HepG2 (cell line): ENCODE results near the gene BANK1. TPM values are rescaled to one million over a fixed set of nuclear protein-coding genes. Genes with fewer than 3 reads are reported as not detected.

Source experiments
- ATAC-seq: fragments of 200-7000 bp; cut with Tn5 transposase; 3 replicates; pipeline ENCODE4 v1.9.1; 2020; ENCODE audit warnings: mild to moderate bottlenecking, moderate library complexity
- BruUV-seq: library from RNA; stranded (reverse); fragments of 400-500 nt; replicated peaks from 2 replicates; lab custom pipeline; 2021; lab: Mats Ljungman, UMichigan
- CTCF ChIA-PET: fragments of 300-600 bp; formaldehyde crosslinking; extraction: SDS; loops from one replicate; lab custom pipeline; 2021; ENCODE audit warnings: low total read pairs, inconsistent platforms, low intra/inter-chr PET ratio; lab: Yijun Ruan, JAX
- POLR2A ChIA-PET: fragments of 350-600 bp; sonication (Branson Sonifier 250); formaldehyde crosslinking; loops from one replicate; lab custom pipeline; 2020; ENCODE audit warnings: antibody characterized with exemption, inconsistent platforms; lab: Yijun Ruan, JAX
- DNase-seq: peaks from one replicate; pipeline ENCODE4 v3.0.0-alpha.2; 2015; ENCODE audit warnings: low spot score
- FAIRE-seq: peaks from 3 replicates; lab custom pipeline; 2011; peaks lifted over from hg19 to GRCh38; lab: Jason Lieb, UNC
- H2AFZ ChIP-seq: one replicate; pipeline ENCODE4 v1.6.1; 2011; ENCODE audit warnings: low read length, inconsistent platforms
- H3K27ac ChIP-seq: fragments of 300-600 bp; 3 replicates; pipeline ENCODE4 v1.8.0; 2011; ENCODE audit warnings: mixed run types, mild to moderate bottlenecking, mixed read lengths, low read length, inconsistent platforms; ENCODE audit not compliant: insufficient read depth; ENCODE audit errors: extremely low read length
- H3K27me3 ChIP-seq, 2 experiments: fragments of 200-600 bp in 1 of 2; 2 replicates in 1 of 2; 3 replicates in 1 of 2; pipeline versions ENCODE4 v1.6.0 to v1.8.0; 2011; ENCODE audit warnings: low read length in 2 of 2, mild to moderate bottlenecking in 2 of 2, moderate library complexity in 2 of 2, inconsistent platforms in 1 of 2; ENCODE audit not compliant: insufficient read depth in 2 of 2, control insufficient read depth in 1 of 2
- H3K36me3 ChIP-seq, 2 experiments: fragments of 200-600 bp in 1 of 2; replicated peaks in 1 of 2; 2 replicates in 1 of 2; 3 replicates in 1 of 2; pipeline versions ENCODE4 v1.5.1 to v1.8.0; 2011; ENCODE audit warnings: low read length in 2 of 2, inconsistent platforms in 1 of 2; ENCODE audit not compliant: insufficient read depth in 2 of 2, control insufficient read depth in 1 of 2
- H3K4me1 ChIP-seq: 2 replicates; pipeline ENCODE4 v1.5.1; 2012; ENCODE audit warnings: low read length, inconsistent platforms; ENCODE audit not compliant: insufficient read depth
- H3K4me2 ChIP-seq: 2 replicates; pipeline ENCODE4 v1.6.0; 2011; ENCODE audit warnings: low read depth, low read length, inconsistent platforms
- H3K4me3 ChIP-seq, 3 experiments: fragments of 200-600 bp in 1 of 3; sonication (generic), shearing (Covaris generic) in 1 of 3; replicated peaks in 1 of 3; 2 replicates each; pipeline ENCODE4 v1.5.1; 2011 to 2016; ENCODE audit warnings: low read length in 3 of 3, inconsistent platforms in 2 of 3, low read depth in 2 of 3, mild to moderate bottlenecking in 2 of 3, control low read depth in 1 of 3, mixed read lengths in 1 of 3; ENCODE audit not compliant: insufficient read depth in 1 of 3
- H3K79me2 ChIP-seq: one replicate; pipeline ENCODE4 v1.6.1; 2011; ENCODE audit warnings: low read length, inconsistent platforms; ENCODE audit not compliant: insufficient read depth
- H3K9ac ChIP-seq: 2 replicates; pipeline ENCODE4 v1.6.0; 2011; ENCODE audit warnings: mild to moderate bottlenecking, low read depth, low read length, inconsistent platforms; ENCODE audit not compliant: insufficient read depth
- H3K9me3 ChIP-seq: 2 replicates; pipeline ENCODE4 v1.5.1; 2012; ENCODE audit warnings: mild to moderate bottlenecking, low read length
- H4K20me1 ChIP-seq: 2 replicates; pipeline ENCODE4 v1.6.0; 2011; ENCODE audit warnings: inconsistent platforms, mild to moderate bottlenecking, low read length, moderate library complexity; ENCODE audit not compliant: insufficient read depth
- HHEX ChIP-seq: IDR thresholded peaks from 2 replicates; pipeline ENCODE4 v1.6.1; 2016; ENCODE audit warnings: control low read depth
- YEATS2 ChIP-seq: sonication (generic); formaldehyde crosslinking; IDR thresholded peaks from 2 replicates; pipeline ENCODE4 v1.4.0; 2020; ENCODE audit warnings: missing genetic modification reagents, borderline replicate concordance
- WGBS: methylation state at CpG from one replicate; pipeline ENCODE4 v1.1.6; 2017; ENCODE audit warnings: low lambda C conversion rate; 5-methylcytosine and 5-hydroxymethylcytosine counted together
- in situ Hi-C: cut with HindIII; loops from 2 replicates; pipeline ENCODE4 v1.10.0; 2017; ENCODE audit warnings: low pct_unique_long_range_greater_than_20kb; ENCODE audit not compliant: extremely low pct_ligation_motif_present
- intact Hi-C: fragments of 100-400 bp; cut with micrococcal nuclease; formaldehyde crosslinking; loops from one replicate; pipeline ENCODE4 v1.10.0; 2022; ENCODE audit not compliant: unreplicated experiment
- polyA plus RNA-seq, 8 experiments: library from polyadenylated mRNA; depleted of rRNA in 3 of 8; stranded (reverse) in 7 of 8; unstranded in 1 of 8; fragments of >200 nt; fragmentation: Illumina TruSeq in 4 of 8; extraction: Trizol in 4 of 8; gene quantifications; 2 replicates each; pipeline versions ENCODE4 v1.2.1 to v1.2.3, GENCODE V29; 2011 to 2016; ENCODE audit warnings: low read depth in 4 of 8, missing spikeins in 1 of 8, mixed read lengths in 1 of 8; ENCODE audit not compliant: insufficient read depth in 1 of 8
- total RNA-seq, 5 experiments: library from RNA; depleted of rRNA; stranded (reverse); fragments of >200 nt; fragmentation: Illumina TruSeq; extraction: Trizol; gene quantifications; 2 replicates each; pipeline ENCODE4 v1.2.3, GENCODE V29; 2016; ENCODE audit warnings: low read depth in 1 of 5
- TF ChIP-seq, protein P1 (sequence below): sonication (generic); formaldehyde crosslinking; IDR thresholded peaks from 2 replicates; pipeline ENCODE4 v1.4.0; 2020; ENCODE audit warnings: missing genetic modification reagents
- TF ChIP-seq, protein P2 (sequence below), 2 experiments: fragments of 450-650 bp in 1 of 2; sonication (generic) in 1 of 2; formaldehyde crosslinking in 1 of 2; IDR thresholded peaks; 2 replicates each; pipeline versions ENCODE4 v1.6.1 to v1.8.0; 2016 to 2022; ENCODE audit warnings: antibody characterized with exemption in 1 of 2, mild to moderate bottlenecking in 1 of 2, missing genetic modification reagents in 1 of 2

Gene BANK1
- total and polyA plus RNA-seq, 2 of the 13 experiments (the other 11 are each of a cell fraction or from before 2014, with no cell fraction given), result 0.15 TPM; not detected in 1

DNA sequence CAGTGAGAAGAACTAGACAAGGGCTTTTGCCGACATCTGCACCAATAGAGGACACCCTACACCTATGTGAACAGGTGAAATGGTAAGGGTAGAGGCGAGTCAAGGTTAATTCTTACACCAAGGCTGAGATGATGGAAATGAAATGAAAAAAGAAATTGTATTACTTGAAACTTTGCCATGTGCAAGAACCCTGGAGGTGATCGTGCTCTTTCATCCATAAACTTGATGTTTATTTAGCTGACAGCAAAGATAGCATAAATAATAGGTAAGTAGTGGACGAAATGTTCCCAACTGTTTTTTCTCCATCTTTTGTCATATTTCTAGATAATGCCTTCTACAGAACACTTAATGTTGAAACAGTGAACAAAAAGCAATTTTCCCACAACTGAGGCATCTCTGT, 162.5 kb downstream of the BANK1 start:
- BruUV-seq, result no TSS peak
- no peak overlapping the region for H3K27ac ChIP-seq
- no peaks in the 10 kb centered on the region for H3K36me3 ChIP-seq
- FAIRE-seq (no peak), ATAC-seq (no peak), DNase-seq (no peak)
- no peak overlapping the region for H3K4me3 ChIP-seq
- in situ Hi-C loops, result no loop called here
- ChIA-PET CTCF (no interaction called here), POLR2A (no interaction called here)
- no peaks in the 10 kb centered on the region; a peak in 1 of 5 replicates for H3K27me3 ChIP-seq
- no peaks in the 10 kb centered on the region for H3K4me1 ChIP-seq
- intact Hi-C loops, result no loop called here
- 3% methylated on average over 4 of the region's 4 CpGs for WGBS
- no peaks in the 10 kb centered on the region for H3K9me3 ChIP-seq
- H4K20me1 ChIP-seq, result no peaks in the 10 kb centered on the region
- H3K4me2 ChIP-seq, result no peak overlapping the region
- TF ChIP-seq, protein P1, sequence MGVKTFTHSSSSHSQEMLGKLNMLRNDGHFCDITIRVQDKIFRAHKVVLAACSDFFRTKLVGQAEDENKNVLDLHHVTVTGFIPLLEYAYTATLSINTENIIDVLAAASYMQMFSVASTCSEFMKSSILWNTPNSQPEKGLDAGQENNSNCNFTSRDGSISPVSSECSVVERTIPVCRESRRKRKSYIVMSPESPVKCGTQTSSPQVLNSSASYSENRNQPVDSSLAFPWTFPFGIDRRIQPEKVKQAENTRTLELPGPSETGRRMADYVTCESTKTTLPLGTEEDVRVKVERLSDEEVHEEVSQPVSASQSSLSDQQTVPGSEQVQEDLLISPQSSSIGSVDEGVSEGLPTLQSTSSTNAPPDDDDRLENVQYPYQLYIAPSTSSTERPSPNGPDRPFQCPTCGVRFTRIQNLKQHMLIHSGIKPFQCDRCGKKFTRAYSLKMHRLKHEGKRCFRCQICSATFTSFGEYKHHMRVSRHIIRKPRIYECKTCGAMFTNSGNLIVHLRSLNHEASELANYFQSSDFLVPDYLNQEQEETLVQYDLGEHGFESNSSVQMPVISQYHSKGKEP (CRISPR knock-in tag), result no peak
- TF ChIP-seq HHEX (CRISPR knock-in tag) (no peak), YEATS2 (CRISPR knock-in tag) (no peak)
- TF ChIP-seq, protein P2, sequence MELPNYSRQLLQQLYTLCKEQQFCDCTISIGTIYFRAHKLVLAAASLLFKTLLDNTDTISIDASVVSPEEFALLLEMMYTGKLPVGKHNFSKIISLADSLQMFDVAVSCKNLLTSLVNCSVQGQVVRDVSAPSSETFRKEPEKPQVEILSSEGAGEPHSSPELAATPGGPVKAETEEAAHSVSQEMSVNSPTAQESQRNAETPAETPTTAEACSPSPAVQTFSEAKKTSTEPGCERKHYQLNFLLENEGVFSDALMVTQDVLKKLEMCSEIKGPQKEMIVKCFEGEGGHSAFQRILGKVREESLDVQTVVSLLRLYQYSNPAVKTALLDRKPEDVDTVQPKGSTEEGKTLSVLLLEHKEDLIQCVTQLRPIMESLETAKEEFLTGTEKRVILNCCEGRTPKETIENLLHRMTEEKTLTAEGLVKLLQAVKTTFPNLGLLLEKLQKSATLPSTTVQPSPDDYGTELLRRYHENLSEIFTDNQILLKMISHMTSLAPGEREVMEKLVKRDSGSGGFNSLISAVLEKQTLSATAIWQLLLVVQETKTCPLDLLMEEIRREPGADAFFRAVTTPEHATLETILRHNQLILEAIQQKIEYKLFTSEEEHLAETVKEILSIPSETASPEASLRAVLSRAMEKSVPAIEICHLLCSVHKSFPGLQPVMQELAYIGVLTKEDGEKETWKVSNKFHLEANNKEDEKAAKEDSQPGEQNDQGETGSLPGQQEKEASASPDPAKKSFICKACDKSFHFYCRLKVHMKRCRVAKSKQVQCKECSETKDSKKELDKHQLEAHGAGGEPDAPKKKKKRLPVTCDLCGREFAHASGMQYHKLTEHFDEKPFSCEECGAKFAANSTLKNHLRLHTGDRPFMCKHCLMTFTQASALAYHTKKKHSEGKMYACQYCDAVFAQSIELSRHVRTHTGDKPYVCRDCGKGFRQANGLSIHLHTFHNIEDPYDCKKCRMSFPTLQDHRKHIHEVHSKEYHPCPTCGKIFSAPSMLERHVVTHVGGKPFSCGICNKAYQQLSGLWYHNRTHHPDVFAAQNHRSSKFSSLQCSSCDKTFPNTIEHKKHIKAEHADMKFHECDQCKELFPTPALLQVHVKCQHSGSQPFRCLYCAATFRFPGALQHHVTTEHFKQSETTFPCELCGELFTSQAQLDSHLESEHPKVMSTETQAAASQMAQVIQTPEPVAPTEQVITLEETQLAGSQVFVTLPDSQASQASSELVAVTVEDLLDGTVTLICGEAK (IDR thresholded peaks at IDR 0.05), result no peak
- TF ChIP-seq, protein P2 (CRISPR knock-in tag; IDR thresholded peaks at IDR 0.05), result no peak
- H3K79me2 ChIP-seq, result no peaks in the 10 kb centered on the region
- H2AFZ ChIP-seq, result no peak overlapping the region
- no peak overlapping the region for H3K9ac ChIP-seq
